Measurements from ENCODE around the gene PAK2.
"Not testable (repeated sequence)": the region's sequence is repeated elsewhere in the genome, so short reads cannot be mapped to it uniquely, and the experiment has no call there.

The PAK2 gene

DNA sequence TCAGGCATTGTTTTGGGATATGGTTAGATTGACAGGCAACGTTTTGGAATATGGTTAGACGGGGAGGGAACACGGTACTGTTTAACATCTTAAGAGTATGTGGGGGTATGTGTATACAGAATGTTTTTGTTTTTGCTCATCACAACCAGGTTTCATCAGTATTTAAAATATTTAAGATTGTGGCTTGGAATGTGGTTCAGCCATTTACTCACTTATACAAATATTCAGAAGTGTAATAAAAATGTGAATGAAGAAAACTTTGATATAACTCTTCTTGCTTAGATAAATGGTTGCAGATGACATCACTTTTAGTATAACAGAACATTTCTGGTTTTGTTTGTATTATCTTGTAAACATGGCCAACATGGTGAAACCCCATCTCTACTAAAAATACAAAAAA is 3.9 kb upstream of the PAK2 start:
- FAIRE-seq (no peak), DNase-seq (ENCODE audit: insufficient read length, low spot score) (no peak)

DNA sequence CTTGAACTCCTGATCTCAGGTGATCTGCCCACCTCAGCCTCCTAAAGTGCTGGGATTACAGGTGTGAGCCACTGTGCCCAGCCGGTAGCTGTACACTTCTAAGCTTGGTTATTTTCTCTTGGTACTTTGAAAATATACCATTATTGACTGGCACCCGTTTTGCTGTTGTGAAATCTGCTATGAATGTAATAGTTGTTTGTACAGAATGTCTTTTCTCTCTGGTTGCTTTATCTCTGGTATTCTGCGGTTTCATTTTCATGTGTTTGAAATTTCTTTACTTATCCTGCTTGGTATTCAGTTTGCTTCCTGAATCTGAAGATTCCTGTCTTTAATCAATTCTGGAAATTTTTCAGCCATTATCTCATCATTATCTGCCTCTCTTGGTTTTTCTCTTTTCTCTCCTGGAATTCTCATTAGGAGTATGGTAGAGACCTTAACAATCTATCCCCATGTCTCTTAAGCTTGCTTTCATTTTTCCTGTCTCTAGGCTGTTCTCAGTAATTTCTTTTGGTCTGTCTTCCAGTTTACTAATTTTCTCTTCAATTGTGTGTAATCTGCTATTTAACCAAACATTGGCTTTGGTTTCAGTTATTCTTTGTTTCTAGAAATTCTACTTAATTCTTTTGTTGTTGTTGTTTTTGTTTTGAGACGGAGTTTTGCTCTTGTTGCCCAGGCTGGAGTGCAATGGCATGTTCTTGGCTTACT is 2.8 kb upstream of the PAK2 start:
- no peak for DNase-seq (ENCODE audit: insufficient read length, low spot score)
- FAIRE-seq, result no peak

DNA sequence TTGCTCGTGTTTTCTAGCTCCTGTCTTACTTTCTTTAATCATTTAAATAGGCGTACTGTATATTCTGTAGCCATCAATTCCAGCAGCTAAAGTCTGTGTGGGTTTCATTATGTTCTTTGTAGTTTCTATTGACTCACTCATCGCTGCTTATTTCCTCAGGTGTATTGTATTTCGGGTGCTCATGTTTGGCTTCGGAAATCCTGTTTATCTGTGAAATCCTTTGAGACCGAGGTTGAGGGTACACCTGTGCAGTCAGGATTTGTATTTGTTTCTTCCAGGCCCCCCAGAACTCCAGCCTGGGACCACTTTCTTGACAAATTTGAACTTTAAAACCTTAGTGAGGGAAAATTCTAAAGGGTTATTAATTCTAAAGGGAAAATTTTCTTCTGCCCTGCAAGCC is 2.0 kb upstream of the PAK2 start:
- no peak for DNase-seq (ENCODE audit: insufficient read length, low spot score)
- FAIRE-seq, result no peak

DNA sequence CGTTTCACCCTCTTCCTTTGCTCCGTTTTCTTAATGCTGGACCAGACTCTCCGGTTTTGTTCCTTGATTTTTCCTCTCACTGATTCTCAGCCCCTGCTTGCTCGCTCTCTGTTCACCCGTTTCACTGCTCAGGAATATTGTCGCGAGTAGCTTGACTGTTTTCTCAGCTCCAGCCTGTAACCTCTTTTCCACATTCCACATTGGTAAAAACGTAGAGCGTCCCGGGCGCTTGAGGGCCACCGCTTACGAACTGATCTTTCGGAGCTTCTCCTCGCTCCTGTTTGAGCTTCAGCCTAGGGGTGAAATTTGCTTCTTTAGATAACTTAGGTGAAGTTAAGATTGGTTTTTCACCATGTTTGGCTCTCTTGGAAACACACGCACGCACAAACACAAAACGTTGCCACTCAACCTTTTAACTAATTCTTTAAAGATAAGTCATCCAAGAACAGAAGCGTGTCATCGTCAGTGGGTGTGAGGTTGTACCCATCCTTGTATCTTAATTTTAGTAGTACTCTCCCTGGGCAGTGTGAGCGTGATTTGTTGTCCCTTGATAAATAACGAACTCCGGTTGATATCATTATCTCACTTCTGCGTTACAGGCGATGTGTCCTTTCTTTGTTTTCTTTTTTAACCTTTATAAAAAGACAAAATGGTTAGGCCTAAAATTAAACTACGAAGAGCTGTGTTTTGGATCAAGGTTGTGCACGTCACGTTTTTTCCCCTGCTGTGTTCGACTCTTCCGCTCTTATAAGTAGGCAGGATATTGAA is 1.0 kb downstream of the PAK2 start:
- DNase-seq (ENCODE audit: insufficient read length, low spot score) (no peak), FAIRE-seq (no peak)

DNA sequence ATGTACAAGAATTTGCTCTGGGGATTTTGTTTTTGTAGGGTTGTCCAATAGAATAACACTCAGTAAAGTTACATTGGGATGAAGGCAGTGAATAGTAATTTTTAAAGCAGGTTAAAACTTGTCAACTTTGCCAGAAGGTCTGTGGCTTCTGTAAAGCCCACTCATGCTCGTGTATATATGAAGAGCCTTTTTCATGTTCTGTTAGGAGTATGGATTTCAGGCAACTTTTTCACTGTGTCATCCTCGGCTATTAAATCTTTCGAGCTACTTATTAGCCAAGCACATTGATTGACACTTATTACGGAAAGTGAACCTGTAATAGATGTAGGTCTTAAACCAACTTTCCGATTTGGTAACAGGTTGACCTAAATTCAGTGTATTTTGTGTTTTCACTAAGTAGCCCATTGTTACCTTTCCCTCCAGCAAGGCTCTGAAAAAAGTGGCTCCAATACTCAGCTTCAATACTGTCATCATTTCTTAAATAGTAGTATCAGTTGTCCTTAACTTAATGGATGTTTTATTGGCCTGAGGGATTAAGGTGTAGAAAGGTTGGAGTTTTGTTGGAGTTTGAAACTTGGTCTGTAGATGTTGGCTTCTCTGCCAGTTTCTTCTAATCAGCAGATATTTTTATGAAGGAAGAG is 1.7 kb downstream of the PAK2 start:
- DNase-seq (ENCODE audit: insufficient read length, low spot score) (no peak), FAIRE-seq (peak; percentile 90)

DNA sequence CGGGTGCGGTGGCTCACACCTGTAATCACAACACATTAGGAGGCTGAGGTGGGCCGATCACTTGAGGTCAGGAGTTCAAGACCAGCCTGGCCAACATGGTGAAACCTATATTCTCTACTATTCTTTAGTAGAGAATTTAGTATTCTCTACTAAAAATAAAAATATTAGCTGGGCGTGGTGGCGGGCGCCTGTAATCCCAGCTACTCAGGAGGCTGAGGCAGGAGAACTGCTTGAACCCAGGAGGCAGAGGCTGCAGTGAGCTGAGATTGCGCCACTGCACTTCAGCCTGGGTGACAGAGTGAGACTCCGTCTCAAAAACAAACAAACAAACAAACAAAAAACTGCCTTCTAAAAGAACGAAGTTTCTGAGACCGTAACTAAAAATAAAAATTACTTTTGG is 3.9 kb downstream of the PAK2 start:
- not testable (repeated sequence) for DNase-seq (ENCODE audit: insufficient read length, low spot score); FAIRE-seq

DNA sequence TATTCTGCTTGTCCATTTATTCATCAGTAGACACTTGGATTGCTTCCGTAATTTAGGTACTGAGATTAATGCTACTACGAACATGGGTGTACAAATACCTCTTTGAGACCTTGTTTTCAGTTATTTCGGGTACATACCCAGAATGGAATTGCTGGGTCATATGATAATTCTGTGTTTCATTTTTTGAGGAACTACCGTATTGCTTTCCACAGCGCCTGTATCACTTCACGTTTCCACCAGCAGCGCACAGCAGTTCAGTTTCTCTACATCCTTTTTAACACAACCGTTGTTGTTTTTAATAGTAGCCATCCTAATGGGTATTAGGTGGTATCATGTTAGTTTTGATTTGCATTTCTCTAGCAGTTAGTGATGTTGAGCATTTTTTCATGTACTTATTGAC is 9.5 kb downstream of the PAK2 start:
- DNase-seq (ENCODE audit: insufficient read length, low spot score) (no peak), FAIRE-seq (peak; percentile 45)

DNA sequence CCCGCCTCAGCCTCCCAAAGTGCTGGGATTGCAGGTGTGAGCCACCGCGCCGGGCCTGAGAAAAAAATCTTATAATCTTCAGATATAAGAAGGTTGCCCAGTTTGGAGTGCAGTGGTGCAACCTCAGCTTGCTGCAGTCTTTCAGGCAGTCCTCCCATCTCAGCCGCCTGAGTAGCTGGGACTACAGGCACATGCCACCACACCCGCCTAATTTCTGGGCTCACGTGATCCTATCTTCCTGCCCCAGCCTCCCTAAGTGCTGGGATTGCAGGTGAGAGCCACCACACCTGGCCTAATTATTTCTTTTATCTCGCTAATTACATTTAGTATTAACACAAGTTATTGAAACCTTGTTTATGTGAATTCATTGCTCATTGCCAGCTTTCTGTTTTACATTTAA is 13.5 kb downstream of the PAK2 start:
- FAIRE-seq (no peak), DNase-seq (ENCODE audit: insufficient read length, low spot score) (no peak)

DNA sequence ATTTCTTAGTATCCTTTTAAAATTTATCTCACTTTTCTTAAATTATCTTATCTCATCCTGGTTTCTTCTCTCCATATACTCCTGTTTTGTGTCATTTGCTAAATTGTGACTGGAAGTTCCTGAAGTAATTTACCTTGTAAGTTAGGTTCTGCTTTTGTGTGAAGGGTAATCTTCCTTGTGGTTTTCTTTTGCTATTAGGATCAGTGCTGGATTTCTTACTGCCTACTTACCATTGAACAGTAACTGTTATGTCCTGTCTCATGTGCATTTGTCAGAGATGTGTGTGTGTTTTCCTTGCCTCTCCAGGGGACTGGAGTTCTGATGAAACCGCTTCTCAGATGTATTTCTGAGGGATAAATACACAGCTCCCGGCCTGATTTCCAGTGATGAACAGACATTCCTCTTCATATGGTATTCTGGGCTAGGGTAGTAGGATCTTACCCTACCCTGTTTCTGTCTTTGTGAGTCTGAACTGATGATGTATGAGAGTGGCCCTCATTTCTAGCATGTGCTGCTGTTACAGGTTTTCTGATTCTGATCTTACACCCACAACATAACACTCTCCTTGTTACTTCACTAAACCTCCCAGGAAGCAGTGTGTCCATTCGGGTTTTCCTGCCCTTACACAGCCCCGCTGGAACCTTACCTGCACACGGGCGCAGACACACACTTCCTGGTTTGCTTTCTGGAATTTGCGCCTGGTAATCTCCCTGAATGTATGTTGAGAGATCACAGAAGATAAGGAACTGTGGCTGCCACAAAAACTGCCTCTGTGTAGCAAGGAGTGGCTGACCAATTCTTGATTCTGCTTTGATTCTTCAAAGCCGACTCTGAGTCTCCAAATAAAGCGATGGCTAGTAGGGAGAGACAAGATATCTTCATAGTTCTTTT is 14.7 kb downstream of the PAK2 start:
- DNase-seq (ENCODE audit: insufficient read length, low spot score) (no peak), FAIRE-seq (peak; percentile 51)

DNA sequence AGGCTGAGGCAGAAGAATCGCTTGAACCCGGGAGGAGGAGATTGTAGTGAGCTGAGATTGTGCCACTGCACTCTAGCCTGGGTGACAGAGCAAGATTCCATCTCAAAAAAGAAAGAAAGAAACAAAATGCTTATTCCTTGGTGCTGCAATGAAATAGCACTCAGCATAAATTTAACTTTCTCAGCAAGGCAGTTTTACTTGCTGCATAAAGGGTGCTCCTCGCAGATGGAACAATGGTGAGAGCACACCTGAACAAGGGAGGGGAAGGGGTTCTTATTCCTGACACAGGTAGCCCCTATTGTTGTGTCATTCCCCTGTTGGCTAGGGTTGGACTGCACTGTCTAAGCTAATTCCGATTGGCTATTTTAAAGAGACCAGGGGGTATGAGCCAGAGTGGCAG is 17.1 kb downstream of the PAK2 start:
- DNase-seq (ENCODE audit: insufficient read length, low spot score), result no peak
- FAIRE-seq, result no peak

DNA sequence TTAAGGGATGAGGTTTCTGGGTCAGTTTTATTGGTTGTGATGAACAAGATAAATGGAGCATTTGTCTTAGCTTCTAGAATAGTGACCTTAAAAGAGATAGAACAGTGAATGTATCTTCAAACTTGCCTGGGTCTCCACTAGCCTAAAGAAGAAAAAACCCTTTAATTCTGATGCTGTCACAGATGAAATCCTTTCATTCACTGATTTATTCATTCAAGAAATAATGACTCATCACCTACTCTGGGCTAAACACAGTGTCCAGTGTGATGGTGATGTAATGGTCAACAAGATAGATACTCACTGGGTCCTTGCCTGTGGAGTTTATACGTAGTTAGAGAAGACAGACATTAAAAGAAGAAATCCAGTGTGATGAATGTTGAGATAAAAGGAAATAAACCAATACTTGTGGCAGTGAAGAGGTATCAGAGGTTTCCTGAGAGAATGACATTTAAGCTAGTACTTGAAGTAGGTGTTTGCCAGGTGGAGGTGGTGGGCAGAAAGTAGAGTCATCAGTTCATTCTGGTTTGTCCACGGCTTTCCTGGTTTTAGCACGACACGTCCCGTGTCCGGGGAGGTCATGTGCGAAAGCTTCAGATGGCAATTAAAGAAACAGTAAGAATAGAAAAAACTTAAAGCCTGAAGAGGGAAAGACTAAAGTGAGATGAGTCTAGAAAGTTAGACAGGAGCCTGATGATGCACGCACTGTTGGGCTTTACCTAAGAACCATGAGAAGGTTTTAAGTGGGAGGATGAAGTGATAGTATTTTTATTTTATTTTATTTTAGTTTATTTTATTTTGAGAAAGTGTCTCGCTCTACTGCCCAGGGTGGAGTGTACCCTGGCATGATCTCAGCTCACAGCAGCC is 18.5 kb downstream of the PAK2 start:
- FAIRE-seq, result no peak
- DNase-seq (ENCODE audit: insufficient read length, low spot score), result no peak

DNA sequence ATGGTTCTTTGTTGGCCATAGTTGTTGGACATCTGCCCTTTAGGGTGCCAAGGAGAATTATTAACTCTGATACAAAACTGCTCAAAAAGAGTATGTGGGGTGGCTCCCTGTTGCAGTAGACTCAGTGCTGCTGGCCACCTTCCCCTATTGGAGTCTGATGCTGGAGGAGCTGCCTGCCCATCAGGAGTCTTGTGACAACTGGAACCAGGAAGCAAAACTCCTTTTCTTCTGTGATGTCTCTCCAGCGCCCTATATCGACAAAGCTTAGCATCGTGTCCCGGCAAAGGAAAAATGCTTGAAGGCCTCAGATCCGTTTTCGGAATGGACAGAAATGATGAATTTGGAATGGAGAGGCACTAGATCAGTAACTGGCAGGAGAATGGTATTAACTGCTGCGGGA is 23.5 kb downstream of the PAK2 start:
- no peak for DNase-seq (ENCODE audit: insufficient read length, low spot score)
- no peak for FAIRE-seq

DNA sequence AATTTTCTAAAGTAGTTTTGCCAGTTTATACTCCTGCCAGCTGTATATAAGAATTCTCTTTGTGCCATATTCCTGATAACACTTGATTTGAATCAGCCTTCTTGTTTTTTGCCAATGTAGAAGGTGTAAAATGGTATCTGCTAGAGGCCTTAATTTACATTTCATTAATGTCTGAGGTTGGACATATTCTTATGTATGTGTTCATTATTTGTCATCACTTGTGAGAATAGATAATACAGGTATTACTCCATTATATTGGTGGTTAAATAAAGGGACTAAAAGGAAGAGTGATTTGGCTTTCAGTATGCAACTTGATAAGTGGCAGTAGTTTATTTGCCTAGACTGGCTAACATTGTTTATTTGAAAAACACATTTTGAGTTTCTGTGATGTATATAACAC is 25.8 kb downstream of the PAK2 start:
- no peak for FAIRE-seq
- no peak for DNase-seq (ENCODE audit: insufficient read length, low spot score)

DNA sequence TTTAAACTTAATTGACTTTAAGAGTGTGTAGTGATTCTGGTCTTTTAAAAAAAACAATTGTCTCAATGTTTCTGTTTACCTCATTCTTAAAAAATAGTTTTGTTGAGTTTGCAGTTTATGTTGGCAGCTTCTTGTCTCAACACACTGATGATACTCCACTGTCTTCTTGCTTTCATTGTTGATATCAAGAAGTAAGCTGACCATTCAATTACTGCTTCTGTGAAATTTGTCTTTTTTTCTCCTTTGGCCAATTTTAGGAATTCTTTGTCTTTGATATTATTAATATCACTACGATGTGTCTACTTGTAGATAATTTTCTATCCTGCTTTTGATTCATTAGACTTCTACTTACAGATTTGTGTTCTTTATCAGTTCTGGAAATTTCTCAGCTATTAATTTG is 31.4 kb downstream of the PAK2 start:
- no peak for FAIRE-seq
- no peak for DNase-seq (ENCODE audit: insufficient read length, low spot score)

DNA sequence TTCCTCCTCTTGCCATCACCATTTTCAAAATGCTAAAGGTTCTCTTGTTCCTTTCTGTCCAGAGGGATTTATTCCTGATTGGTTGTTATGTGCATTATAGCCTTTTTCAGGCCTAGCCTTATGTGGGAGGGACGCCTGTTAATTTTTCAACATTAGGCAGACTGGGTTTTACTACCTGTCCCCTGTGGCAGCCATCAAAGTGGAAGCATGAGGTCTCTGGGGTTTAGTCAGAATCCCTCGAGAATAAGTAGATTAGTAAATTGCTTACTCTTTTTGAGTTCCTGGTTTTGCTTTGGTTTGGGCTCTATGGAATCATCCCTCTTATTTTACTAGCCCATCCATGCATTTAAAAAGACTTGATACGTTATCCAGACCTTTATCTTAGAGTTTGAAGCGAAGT is 32.4 kb downstream of the PAK2 start:
- no peak for DNase-seq (ENCODE audit: insufficient read length, low spot score)
- peak; percentile 49 for FAIRE-seq

DNA sequence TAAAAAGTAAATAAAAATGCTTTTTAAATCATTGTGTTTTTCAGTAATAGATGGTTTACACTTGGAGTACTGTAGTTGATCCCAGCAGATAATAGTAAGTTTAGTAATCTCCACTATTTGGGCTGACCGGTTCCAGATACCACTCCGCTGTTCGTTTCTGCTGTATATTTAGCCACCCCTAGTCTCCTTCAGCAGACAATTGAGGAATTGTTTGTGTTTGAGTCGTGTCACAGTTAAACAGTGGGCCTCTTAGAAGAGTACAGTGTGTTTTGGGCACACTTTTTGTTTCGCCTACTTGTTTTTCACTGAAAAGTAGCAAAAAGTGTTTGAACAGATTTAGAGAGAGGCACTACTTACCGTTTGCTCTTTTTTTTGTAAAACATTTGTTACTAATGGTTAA is 33.2 kb downstream of the PAK2 start:
- no peak for DNase-seq (ENCODE audit: insufficient read length, low spot score)
- FAIRE-seq, result no peak

DNA sequence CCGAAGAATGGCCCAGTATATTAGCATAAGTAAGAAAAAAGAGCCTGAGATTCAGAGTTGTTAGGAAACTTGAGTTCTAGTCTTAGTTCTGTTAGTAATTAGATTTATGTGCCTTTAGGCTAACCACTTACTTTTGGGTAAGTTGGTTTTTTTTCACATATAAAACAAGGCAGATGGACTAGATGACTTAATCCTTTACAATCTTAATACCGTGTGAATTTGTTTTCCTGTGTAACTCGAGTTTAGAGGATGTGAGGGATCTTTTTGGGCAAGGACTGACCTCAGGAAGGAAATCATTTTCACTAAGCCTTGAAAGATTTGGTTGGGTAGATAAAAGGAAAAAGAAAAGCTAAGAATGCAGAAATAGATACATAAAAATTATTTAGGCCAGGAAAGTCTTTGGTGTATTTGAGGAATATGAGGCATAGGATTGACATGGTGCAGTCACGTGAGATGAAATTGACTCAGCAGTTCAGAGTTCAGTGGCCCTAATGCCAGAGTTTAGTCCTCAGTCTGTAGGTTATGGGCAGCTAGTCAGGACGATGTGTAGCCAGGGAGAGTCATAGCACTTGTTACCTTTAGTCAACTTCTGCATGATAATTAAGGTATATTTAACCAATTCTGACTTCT is 34.6 kb downstream of the PAK2 start:
- FAIRE-seq (no peak), DNase-seq (ENCODE audit: insufficient read length, low spot score) (no peak)

DNA sequence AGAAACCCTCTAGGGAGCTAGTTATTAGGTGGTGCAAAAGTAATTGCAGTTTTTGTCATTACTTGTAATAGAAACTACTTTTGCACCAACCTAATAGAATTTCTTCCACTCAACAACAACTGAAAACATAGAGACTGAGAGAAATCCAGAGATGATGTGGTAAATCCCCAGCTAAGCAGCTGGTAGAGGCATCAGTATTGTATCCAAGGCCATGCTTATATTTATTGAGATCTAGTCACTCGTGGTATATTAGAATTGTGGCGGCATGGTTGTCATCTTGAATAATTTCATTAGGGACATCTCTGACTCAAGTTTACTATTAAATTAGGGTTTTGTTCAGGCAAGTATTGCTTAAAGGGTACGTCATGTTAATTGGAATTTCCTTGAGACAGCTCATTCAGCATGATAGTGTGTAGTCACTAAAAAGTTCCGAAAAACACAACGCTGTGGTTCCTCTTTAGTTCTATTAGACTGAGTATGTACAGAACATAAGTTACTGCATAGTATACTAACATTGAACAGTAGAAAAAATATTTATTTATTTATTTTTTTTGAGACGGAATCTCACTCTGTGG is 35.3 kb downstream of the PAK2 start:
- FAIRE-seq, result no peak
- DNase-seq (ENCODE audit: insufficient read length, low spot score), result no peak

DNA sequence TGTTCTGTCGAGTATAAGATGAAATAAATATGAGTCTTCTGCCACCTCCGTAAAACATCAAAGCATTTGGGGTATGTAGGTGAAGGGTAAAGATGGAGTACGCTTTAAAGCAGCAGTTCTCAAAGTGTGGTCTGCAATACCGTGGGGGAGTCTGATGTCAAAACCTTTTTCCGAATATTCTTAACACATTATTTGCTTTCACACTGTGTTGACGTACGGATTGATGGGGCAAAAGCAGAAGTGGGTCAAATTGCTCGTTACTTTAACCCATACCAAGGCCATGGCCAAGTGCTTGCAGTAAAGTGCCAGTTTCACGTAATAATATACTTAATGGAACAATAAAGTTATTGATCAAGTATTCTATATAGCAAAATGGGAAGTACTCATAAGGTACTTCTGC is 36.3 kb downstream of the PAK2 start:
- no peak for FAIRE-seq

More for the DNA sequence above, 36.3 kb downstream of the PAK2 start:
- no peak for DNase-seq (ENCODE audit: insufficient read length, low spot score)
